Kidney epithelial cell (primary cell): ENCODE data around the gene GNLY. TPM values are rescaled to one million over a fixed set of nuclear protein-coding genes. Genes with fewer than 3 reads are reported as not detected.

Experiments
- DNase-seq: peaks from one replicate; pipeline ENCODE4 v3.0.0-alpha.2; 2010; ENCODE audit warnings: low read depth
- H3K27me3 ChIP-seq: 2 replicates; pipeline ENCODE4 v1.6.0; 2011; ENCODE audit warnings: low read length; ENCODE audit not compliant: control insufficient read depth, insufficient read depth
- H3K36me3 ChIP-seq: 2 replicates; pipeline ENCODE4 v1.5.1; 2011; ENCODE audit warnings: low read length; ENCODE audit not compliant: control insufficient read depth, insufficient read depth
- H3K4me3 ChIP-seq: 2 replicates; pipeline ENCODE4 v1.5.1; 2011; ENCODE audit warnings: low read depth, mild to moderate bottlenecking, control low read depth, low read length
- CTCF ChIP-seq: IDR thresholded peaks from 2 replicates; pipeline ENCODE4 v1.5.1; 2011; ENCODE audit warnings: mild to moderate bottlenecking, moderate library complexity, low read length, control low read depth, inconsistent platforms; ENCODE audit not compliant: insufficient read depth, poor library complexity, severe bottlenecking
- total RNA-seq: library from RNA; depleted of rRNA; stranded (reverse); fragments of >200 nt; gene quantifications from 2 replicates; pipeline ENCODE4 v1.2.3, GENCODE V29; 2015

GNLY gene
- total RNA-seq, 1 donor from 2014 or later: not detected

- DNase-seq: no peak
Measured at GRCh38 chr2:85743304-85743978, 49.3 kb downstream of the GNLY start.

GRCh38 chr2:85744055-85744454 lies 49.9 kb downstream of the GNLY start:
- peaks cover 16% of the 10 kb centered on the region for H3K27me3 ChIP-seq
- H3K4me3 ChIP-seq: no peak overlapping the region
- no peak for TF ChIP-seq CTCF
- DNase-seq: no peak
- no peaks in the 10 kb centered on the region for H3K36me3 ChIP-seq

More at GRCh38 chr2:85743304-85743978, 49.3 kb downstream of the GNLY start:
- Histone ChIP-seq H3K27me3 (peaks cover 12% of the 10 kb centered on the region), H3K4me3 (no peak overlapping the region), H3K36me3 (no peaks in the 10 kb centered on the region)
- TF ChIP-seq CTCF: no peak

GRCh38 chr2:85744741-85745601 lies 50.8 kb downstream of the GNLY start:
- no peak overlapping the region for H3K4me3 ChIP-seq
- no peak for DNase-seq
- peaks cover 21% of the 10 kb centered on the region for H3K27me3 ChIP-seq
- H3K36me3 ChIP-seq: no peaks in the 10 kb centered on the region
- no peak for TF ChIP-seq CTCF

- no peaks in the 10 kb centered on the region for H3K36me3 ChIP-seq
- H3K4me3 ChIP-seq: no peak overlapping the region
- DNase-seq: no peak
- TF ChIP-seq CTCF: no peak
- peaks cover 21% of the 10 kb centered on the region for H3K27me3 ChIP-seq
Measured at GRCh38 chr2:85745619-85746018, 51.5 kb downstream of the GNLY start.

GRCh38 chr2:85746321-85747004 lies 52.3 kb downstream of the GNLY start:
- Histone ChIP-seq H3K4me3 (no peak overlapping the region), H3K36me3 (no peaks in the 10 kb centered on the region), H3K27me3 (peaks cover 23% of the 10 kb centered on the region)
- DNase-seq: no peak
- no peak for TF ChIP-seq CTCF
